GM19467 (cell line): ENCODE data around the gene SEPSECS.
A peak's percentile ranks its signal among the peaks of the same experiment; 100 is the strongest.

Experiments used
- ATAC-seq: cut with Tn5 transposase; IDR thresholded peaks from one replicate; pipeline ENCODE4 v1.9.1; 2021; ENCODE audit warnings: mild to moderate bottlenecking, moderate library complexity; ENCODE audit not compliant: unreplicated experiment

The SEPSECS gene

DNA sequence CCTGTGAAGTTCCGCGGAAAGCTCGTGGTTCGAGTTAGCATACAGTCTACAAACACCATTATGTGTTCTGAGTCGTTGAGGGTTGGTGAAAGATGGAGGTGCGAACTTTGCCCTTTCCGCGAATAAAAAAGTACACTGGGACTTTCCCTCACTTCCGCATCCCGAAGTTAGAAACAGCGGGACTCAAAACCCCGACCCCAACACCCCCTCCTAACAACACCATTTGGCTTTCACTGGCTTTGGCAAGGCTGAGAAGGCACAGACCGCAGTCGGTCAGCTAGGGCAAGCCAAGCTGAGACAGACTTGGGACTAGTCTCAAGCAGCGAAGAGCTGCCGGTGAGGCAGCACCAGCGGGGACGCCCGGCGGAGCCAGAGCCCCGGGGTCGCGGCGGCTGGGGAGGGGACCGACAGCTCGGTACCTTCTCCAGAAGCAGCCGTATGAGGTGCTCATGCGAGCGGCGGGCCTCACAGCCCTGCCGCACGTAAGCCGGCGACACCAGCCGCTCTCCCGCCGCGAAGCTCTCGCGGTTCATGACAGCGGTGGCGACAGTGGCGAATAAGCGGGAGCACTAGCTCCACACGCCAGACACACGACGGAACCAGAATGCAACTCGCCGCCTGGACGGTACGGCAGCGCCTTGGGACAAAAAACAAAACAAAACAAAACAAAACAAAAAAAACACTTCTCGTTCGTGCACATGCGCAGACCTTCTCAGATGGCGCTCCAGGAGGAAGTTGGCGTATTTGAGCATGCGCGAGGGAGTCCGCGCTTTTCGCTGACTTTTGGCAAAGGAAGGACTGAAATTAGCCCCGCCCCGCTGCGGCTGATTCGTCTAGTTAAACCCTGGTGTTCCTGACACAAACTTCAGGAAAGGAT lies at the start of gene SEPSECS:
Gene SEPSECS, minus strand, starts transcription at position 613 of the 877 bp plus-strand sequence. Its CDS starts 80 bp downstream, at position 533.
- peak; percentile 87 for ATAC-seq

DNA sequence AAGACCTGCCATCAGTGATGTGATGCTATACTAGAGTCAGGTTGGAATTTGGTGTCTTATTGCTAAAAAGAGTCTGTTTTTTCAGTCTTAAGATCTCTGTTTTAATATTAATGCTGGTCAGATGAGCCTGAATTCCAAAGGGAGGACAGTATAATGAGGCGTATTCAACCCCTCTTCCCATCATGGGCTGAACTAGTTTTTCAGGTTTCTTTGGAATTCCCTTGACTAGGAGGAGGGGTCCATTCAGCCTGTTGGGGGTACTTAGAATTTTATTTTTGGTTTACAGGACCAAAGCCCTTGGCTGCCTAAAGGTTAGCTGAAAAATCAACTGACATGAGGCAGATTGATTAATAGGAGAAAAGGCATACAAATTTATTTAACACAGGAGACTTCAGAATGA lies 49.5 kb upstream of the SEPSECS start:
- no peak for ATAC-seq

DNA sequence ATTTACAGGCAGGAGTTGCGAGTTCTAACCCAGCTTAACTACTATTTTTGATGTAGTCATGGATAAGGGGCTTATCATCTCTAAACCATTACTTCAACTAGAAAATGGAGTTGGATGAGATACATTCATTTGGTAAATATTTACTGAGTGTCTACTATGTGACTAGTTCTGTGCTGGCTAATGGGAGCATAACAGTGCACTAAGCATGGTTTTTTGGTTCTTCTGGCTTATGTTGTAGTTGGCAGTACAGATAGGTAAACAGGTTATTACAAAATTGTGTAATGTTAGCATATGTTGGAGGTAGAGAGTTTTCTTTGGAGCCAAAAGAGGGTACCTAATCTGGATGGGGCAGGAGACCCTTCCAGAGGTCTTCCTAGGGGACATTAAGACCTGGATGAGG lies 47.7 kb upstream of the SEPSECS start:
- no peak for ATAC-seq

DNA sequence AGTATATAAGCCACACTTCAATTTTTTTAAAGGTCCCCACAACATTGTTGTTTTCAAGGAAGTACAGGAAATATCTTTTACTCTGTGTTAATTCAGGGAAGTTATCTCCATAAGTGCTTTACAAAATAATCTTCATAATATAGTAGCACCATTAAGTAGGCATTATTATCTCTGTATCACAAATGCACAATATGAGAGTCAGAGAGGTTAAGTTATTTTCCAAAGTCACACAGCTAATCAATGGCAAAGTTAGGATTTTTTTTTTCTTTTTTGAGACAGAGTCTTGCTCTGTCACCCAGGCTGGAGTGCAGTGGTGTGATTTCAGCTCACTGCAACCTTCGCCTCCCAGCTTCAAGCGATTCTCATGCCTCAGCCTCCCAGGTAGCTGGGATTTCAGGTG lies 38.5 kb upstream of the SEPSECS start:
- no peak for ATAC-seq

DNA sequence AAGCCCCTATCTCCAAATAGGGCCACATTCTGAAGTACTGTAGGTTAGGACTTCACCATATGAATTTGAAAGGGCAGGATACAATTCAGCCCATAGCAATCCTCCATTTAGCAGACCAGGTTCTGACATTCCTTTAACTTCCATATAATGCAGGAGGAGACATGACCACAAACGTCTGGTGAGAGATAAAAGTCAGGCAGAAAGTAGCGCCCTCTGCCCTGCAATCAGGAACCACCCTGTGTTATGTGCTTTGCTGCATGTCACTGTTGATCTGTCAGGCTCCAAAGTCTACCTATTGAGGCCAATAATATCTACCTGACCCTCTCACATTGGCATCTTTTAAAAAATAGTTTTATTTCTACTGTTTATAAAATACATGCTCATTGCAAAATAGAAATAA lies 30.2 kb upstream of the SEPSECS start:
- no peak for ATAC-seq

DNA sequence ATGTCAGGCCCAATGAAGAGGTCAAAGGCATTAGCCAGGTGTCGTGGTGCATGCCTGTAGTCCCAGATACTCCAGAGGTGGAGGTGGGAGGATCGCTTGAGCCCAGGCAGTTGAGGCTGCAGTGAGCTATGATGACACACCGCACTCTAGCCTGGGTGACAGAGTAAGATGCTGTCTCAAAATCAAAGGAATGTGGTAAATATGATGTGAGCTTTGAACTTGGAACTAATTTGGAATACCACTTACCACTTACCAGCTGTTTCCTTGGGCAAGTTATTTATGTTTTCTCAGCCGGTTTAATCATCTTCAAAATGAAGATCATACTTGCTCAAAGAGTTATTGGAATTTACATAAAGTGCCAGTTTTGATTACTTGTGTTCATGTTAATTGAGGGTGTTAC lies 23.8 kb upstream of the SEPSECS start:
- ATAC-seq = no peak

DNA sequence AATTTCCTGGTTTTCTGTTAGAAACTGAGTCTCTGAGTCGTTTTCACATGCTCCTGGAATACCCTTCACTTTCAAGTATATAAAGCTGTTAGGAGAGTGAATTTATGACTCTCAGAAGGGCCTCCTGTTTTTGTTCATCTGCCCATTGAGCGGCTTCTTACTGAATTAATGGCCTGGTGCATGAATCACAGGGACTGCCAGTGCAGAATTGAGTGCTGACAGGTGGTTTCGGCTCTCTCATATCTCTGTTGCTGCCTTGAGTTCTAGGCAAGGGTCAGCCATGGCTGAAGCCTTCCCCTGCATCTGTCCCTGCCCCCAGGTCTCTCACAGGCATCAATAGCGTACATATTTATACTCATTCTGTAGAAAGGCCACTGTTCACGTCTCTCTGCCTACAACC lies 22.7 kb upstream of the SEPSECS start:
- ATAC-seq = no peak

DNA sequence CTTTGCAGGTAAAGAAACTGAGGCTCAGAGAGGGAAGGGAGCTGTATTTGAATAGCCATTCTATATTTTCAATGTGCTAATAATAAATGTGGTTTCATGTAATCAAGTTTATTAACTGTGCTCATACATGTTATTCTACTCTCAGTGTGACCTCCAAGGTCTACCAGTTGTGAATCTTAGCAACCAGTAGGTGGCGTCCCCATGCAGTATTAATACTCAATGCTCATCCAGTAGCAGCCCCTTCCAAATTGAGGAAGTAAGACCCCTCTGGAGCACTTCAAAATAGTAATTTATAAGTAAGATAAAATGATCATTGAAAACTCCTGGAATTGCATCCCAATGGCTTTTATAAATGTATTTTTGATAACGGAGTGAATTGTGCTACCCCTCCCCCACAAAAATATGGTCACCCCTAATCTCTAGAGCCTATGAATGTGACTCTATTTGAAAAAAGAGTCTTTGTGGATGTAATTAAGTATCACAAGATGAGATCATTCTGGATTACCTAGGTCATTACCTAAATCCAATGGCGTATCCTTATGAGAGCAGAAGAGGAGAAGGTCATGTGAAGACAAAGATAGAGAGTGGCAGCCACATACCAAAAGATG lies 20.4 kb upstream of the SEPSECS start:
- ATAC-seq = peak; percentile 81

DNA sequence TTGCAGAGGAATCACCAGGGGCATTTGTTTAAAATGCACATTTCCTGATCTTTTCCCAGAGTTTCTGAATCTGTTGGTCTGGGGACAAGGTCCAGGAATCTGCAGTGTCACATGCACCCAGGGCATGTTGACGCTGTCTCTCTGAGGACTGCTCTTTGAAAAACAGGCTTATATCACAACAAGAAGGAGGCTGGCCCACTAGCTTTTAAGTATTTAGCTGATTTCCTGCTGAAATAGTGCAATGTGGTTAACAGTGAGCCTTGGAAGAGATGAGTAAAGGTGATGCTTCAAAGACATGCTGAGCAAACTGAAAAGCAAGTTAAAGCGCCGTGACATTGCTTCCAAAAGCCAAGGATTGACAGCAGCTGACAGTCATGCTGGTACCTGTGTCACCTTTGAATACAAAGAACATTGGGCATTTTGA lies 18.6 kb upstream of the SEPSECS start:
- ATAC-seq = no peak

DNA sequence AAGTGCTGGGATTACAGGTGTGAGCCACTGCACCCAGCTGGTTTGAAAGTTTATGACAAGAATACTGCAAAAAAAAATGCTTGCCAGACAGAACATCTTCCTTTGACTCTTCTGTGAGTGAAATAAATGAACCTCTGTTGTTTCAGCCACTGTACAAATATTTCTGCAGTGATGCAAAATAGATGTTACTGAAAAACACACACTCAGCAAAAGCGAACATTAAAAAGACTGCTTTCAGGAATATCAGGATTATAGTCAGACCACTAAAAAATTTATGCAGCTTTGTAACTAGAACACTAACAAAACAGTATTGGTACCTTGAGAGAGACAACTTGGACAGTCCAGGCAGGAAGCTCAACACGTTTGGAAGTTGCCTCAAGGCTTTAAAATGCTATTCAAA lies 16.9 kb upstream of the SEPSECS start:
- ATAC-seq = no peak

DNA sequence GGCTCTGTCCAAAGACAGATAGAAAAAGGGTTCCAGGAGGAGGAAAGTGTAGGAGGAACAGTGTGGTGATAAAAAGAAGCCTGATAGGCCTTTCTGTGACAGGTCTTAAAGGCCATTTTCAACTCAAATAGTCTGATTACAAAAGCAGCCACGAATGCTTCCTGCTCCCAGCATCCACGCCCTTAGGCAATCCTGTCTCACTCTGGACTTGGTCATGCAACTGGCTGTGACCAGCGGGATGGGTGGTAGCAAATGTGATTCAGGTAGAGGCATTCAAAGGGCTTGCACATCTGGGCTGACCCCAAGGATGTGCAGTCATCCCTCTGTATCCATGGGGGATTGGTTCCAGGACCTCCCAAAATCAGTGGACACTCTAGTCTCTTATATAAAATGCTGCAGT lies 14.4 kb upstream of the SEPSECS start:
- ATAC-seq = no peak

DNA sequence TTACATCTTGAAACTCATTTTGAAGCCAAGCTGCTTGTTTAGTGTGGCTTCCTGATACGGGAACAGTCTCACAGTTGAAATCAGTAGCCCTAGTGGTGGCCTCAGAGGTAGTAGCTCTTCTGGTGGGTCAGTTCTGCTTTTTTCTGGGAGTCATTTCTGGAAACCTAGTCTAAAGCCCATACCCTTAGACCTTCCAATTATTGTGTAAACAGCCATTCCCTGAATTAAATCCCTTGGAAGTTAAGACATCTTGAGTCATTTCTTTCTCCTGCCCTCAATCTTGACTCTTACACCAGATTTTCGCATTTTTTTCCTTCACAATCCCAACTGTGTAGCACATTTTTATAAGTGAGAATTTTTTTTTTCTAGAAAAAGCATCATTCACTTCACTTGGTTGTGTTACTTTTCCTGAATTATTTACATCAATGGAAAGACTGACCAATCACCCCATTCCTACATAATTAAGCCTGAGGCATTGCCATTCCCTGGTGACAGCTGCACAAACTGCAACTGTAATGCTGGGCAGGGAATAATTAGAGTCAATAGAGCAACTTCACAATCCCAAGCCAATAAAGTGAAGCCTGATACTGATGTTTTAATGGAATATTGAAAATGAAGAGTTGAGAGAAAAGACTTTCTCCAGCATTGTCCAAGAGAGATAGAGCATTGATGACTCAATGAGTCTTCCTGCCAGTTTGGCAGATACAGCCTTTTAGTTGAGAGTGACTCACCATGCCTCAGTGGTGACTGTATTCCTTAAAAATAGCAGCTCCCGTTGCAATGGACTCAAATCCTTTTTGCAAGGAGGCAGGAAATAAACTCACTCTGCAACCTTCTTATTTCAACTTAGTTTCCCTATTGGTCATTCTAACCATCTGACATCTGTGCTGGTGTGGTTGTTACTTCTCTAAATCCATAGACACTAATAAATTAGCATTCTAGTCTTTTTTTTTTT lies 13.0 kb upstream of the SEPSECS start:
- ATAC-seq = no peak

DNA sequence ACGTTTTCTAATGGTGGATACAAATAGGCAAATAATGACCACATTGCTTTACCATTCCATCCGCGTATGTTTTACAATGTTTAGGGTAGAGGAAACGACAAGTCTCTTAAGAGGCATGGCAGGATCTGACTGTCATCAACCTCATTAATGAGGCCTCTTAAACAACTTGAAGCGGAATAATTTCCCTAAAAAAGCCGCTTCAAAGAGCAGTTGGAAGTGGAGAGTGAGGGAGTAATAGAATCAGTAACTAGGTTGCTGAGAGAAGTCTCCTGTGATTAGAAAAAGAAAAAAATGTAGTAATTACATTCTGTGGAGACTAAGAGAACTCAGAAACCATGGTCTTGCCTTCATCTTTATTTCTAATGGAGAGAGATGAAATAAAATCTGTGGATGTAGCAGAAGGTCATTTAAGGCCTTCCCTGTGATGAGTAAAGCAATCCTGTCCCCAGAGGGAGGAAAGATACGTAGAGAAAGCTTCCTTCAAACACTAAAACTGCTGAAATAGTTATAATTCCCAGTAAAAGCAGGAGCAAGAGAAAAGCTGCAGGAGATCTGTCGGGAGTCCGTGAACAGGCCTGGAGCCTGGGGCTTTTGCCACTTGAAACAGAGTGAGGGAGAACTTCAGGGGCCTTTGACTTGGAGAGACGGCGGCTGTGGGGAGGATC lies 11.1 kb upstream of the SEPSECS start:
- ATAC-seq = no peak

DNA sequence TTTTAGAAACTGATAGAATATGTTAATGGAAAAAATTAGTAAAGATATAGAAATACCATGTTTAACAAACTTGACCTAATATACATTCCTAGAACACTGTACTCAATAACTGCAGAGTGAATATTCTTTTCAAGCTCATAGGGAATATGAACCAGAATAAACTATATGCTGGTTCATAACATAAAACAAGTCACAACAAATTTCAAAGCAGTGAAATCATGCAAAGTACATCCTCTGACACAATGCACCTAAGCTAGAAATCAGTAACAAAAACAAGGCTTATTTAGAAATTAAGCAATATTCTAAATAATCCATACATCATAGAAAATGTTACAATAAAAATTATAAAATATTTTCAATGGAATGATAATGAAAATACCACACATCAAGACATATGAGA lies 9.2 kb upstream of the SEPSECS start:
- no peak for ATAC-seq

DNA sequence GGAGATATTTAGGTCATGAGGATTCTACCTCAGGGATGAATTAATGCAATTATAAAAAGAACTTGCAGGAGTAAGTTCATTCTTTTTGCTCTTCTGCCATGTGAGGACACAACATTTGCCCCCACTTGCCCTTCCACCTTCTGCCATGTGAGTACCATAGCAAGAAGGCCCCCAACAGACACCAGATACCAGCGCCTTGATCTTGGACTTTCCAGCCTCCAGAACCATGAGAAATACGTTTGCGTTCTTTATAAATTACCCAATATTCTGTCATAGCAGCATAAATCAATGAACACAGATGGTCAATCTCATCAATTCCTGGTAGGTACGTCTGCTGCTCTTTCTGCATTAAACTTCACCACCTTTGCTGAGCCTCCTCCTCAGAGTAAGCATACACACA lies 5.7 kb upstream of the SEPSECS start:
- no peak for ATAC-seq

DNA sequence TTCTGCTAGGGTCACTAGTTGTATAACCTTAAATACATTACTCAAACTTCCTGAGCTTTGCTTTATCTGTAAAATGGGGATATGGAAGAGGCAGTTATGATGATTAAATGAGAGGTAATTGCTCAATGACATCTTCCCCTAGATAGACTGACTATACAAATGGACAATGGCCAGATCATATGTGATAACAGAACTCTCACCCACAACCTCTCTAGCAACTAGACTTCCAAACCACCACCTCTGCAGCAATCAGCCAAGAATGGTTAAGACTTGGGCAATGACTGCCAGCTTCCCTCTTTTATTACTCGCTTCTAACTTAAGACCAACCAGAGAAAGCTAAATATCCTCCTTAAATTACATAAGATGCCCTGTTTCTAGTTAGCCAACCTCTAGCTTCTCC lies 2.9 kb upstream of the SEPSECS start:
- ATAC-seq = no peak

DNA sequence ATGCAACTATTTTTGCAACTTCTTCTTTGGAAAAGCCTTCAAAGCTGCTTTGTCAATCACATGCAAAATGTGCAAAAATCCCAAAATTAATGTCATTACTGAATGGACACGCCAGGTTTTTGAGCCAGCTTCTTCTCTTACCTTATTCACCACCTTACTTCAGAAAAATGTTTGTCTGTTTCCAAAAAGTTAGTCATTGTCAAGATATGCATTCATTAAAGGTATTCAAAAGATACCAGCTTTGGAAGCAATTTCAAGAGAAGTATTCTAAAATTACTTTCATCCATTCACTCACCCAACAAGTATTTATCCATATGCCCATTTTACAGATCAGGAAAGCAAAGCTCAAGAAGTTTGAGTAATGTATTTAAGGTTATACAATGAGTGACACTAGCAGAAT lies 2.3 kb upstream of the SEPSECS start:
- ATAC-seq = no peak

DNA sequence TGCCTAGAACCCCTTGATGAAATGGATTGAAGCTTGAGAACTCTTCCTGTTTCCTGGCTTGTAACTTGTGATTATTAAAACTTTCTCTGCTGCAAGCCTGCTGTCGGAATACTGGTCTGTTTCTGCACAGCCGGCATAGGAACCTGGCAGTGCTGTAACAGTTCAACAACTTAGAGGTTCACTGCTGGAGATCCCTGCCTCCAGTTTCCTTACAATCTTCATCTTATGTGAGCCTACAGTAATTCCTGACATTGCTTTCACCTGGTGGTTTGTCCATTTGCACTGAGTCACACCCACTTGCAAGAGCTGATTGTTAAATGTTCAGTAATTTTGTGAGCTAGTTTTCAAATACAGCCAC lies 1.3 kb upstream of the SEPSECS start:
- no peak for ATAC-seq

DNA sequence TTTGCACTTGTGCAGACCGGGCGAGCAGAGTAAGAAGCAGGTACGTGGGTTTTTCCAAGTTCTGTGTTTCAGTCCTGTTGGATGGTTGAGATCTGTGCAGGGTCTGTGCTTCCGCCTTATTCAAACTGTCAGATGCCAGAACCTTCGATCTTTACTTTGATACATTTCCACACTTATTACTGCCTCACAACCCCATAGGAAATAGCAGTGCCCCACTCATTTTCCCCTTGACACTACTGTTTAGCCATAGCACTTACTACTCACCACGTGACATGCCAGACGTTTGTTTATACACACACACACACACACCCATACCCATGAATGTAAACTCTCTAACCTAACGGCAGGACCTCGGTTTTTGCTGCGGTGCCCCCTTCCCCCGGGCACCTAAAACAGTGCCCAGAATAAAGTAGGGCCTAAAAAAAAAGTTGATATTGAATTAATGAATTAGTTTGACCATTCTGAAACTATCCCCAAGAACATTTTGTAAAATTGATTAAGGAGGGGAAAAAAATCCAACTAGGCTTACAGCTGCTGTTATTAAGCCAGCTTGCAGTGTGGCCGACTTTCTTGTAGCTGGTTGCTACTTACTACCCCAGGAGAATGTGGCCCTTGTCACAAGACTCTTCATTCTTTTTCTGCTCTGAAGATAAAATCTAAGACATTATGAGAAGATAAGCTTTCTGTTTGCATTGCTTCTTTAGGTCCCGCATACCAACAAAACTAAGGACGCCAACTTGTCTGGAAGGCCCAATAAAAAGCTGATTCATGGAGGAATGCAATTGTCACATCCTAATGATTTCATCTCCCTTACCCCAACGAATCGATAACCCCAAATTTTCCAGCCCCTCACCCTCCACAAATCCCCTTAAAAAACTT lies 704 bp upstream of the SEPSECS start:
- ATAC-seq = peak; percentile 21

DNA sequence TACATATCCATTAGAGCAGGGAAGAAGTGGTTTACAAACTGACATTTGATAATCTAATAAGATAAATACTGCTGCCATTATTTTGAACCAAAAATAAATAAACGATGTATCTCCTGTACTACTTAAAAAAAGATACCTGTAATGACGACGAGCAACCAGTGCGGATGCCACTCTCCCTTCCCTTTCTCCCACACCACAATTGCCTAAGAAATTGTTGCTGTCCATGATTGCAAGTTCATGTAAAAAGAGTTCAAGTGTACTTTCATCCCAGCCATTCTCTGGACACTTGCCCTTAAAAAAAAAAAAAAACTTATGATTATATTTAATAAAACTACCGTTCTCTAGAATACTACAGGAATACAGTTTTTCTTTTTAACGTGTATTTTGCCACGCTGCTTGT lies 1.4 kb downstream of the SEPSECS start:
- no peak for ATAC-seq
